Measurements from ENCODE around the gene PRR33.
A peak's percentile ranks its signal among the peaks of the same experiment; 100 is the strongest.

The PRR33 gene

GRCh38 chr11:1918436-1919315, 27.0 kb upstream of the PRR33 start:
- DNase-seq (ENCODE audit: low read depth): no peak
- H3K4me3 ChIP-seq (ENCODE audit: low read depth, low read length): no peak overlapping the region
- TF ChIP-seq CTCF (IDR thresholded peaks at IDR 0.05; ENCODE audit: insufficient read depth, low read depth, low read length, missing control alignments): no peak

DNA sequence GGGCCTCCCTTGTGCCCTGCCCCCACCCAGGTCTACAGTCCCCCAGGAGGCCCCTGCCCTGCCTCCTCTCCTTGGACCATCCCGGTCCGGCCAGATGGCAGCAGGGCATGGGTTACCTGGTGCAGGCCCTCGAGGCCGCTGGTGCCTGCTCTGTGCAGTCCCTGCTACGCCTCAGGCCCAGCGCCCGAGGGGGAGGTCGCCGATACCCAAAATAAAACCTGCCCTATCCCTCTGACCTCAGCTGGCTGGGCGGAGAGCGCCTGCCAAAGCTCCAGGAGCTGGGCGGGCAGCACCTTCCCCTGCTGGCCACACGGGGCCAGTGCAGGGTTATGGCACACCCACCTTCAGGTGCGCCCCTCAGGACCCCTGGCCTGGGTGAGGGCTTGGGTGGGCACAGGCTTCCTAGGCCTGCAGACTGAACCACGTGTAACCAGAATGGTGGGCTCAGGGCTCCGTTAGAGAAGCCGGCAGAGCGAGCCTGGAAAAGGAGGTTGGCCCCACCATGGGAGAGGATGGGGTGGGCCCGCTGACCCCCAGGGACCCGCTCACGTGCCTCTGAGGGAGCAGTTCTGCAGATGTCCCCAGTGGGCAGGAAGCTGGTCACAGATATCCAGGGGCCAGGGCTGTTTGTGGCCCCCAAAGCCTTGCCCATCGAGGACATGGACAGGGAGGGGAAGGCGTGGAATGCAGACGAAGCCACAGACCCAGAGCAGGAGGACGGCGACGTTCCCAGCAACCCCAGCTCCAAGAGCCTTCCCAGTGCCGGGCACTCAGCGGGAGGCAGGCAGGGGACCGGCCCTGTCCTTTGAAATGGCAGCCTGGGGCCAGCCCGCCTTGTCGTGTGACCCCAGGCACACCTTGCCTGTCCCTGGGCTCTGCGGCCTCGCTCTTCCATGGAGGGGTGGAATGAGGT, 26.1 kb upstream of the PRR33 start:
- H3K4me3 ChIP-seq (ENCODE audit: low read depth, low read length): no peak overlapping the region
- peak; percentile 58 for TF ChIP-seq CTCF (IDR thresholded peaks at IDR 0.05; ENCODE audit: insufficient read depth, low read depth, low read length, missing control alignments)
- DNase-seq (ENCODE audit: low read depth): peak; percentile 33

- DNase-seq (ENCODE audit: low read depth): peak; percentile 21
- H3K4me3 ChIP-seq (ENCODE audit: low read depth, low read length): no peak overlapping the region
- TF ChIP-seq CTCF (IDR thresholded peaks at IDR 0.05; ENCODE audit: insufficient read depth, low read depth, low read length, missing control alignments): no peak
Measured at GRCh38 chr11:1916986-1917522, 25.4 kb upstream of the PRR33 start.

DNA sequence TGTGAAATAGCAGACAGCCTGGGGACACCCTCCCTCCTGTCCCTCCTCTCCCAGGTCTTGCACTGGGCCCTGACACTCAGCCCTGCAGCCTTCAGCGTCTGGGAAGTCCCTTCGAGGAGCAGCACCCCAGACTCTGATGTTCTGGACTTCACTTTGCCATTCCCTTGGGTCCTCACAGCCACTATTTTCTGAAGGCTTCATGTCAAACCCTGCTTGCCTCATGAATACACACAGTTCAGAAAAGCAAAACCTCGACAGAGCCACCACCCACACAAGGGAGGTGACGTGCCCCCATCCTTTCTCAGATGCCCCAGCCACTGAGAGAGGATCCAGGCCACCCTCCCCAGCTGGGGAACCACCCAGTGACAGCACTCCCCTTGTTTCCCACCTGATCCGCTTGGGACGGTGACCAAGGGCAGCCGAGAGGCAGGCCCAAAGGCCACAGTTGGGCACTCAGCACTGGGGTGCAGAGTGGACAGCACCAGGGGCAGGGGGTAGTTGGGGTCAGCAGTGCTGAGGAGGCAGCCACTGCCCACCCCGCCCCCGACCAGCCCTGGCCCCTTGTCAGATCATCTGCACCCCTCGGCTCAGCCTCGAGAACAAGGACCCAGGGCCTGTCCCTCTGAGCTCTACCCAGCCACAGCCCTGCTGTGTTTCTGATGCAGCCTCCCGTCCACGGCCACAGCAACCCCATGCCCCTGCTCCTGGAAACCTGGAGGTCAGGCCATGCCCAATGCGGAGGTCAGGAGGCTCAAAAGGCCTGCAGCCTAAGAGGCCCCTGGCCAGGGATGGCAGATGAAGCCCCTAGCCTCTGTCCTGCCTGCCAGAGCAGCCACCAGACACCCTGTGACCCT, 24.7 kb upstream of the PRR33 start:
- no peak overlapping the region for H3K4me3 ChIP-seq (ENCODE audit: low read depth, low read length)
- DNase-seq (ENCODE audit: low read depth): peak; percentile 62
- no peak for TF ChIP-seq CTCF (IDR thresholded peaks at IDR 0.05; ENCODE audit: insufficient read depth, low read depth, low read length, missing control alignments)

- H3K4me3 ChIP-seq (ENCODE audit: low read depth, low read length): no peak overlapping the region
- DNase-seq (ENCODE audit: low read depth): no peak
- TF ChIP-seq CTCF (IDR thresholded peaks at IDR 0.05; ENCODE audit: insufficient read depth, low read depth, low read length, missing control alignments): no peak
Measured at GRCh38 chr11:1915795-1916131, 24.1 kb upstream of the PRR33 start.
